H1 (cell line): ENCODE data around the gene PIP5K1C. TPM values are rescaled to one million over a fixed set of nuclear protein-coding genes. Genes with fewer than 3 reads are reported as not detected.

ENCODE experiments used
- CTCF ChIA-PET: fragments of 300-600 bp; sonication (Branson Sonifier 250); formaldehyde crosslinking; loops from one replicate; lab custom pipeline; 2021; ENCODE audit not compliant: partially characterized antibody; lab: Charles Lee
- POLR2A ChIA-PET: fragments of 300-600 bp; sonication (Branson Sonifier 250); formaldehyde crosslinking; loops from one replicate; lab custom pipeline; 2021; ENCODE audit warnings: inconsistent platforms; ENCODE audit not compliant: partially characterized antibody; lab: Charles Lee
- DNase-seq, 2 experiments: peaks; one replicate each; pipeline versions ENCODE4 v3.0.0 to v3.0.0-alpha.2; 2010 to 2022; ENCODE audit warnings: low spot score in 2 of 2, low read depth in 1 of 2, mixed read lengths in 1 of 2
- FAIRE-seq: peaks from 2 replicates; lab custom pipeline; 2011; peaks lifted over from hg19 to GRCh38; lab: Jason Lieb, UNC
- H2AFZ ChIP-seq: 2 replicates; pipeline ENCODE4 v1.8.1; 2012; ENCODE audit warnings: low read length, inconsistent platforms
- H2AK5ac ChIP-seq: 2 replicates; pipeline ENCODE4 v1.6.1; 2013; ENCODE audit warnings: low read depth, low read length
- H2BK120ac ChIP-seq: replicated peaks from 2 replicates; pipeline ENCODE3; 2013; ENCODE audit warnings: low read depth, low read length, inconsistent platforms
- H2BK12ac ChIP-seq: 2 replicates; pipeline ENCODE4 v1.6.1; 2013; ENCODE audit warnings: low read depth, low read length
- H2BK15ac ChIP-seq: 2 replicates; pipeline ENCODE4 v1.6.1; 2013; ENCODE audit warnings: low read length
- H2BK20ac ChIP-seq: 2 replicates; pipeline ENCODE4 v1.6.1; 2013; ENCODE audit warnings: low read length
- H2BK5ac ChIP-seq: 2 replicates; pipeline ENCODE4 v1.6.1; 2013; ENCODE audit warnings: low read depth, low read length
- H3K14ac ChIP-seq: 2 replicates; pipeline ENCODE4 v1.6.1; 2013; ENCODE audit warnings: inconsistent platforms; ENCODE audit not compliant: insufficient read length
- H3K18ac ChIP-seq: 2 replicates; pipeline ENCODE4 v1.6.1; 2013; ENCODE audit warnings: low read length; ENCODE audit errors: extremely low read depth
- H3K23ac ChIP-seq: 2 replicates; pipeline ENCODE4 v1.6.1; 2013; ENCODE audit warnings: inconsistent platforms; ENCODE audit not compliant: insufficient read length
- H3K23me2 ChIP-seq: 2 replicates; pipeline ENCODE4 v1.6.1; 2013; ENCODE audit warnings: low read depth, low read length
- H3K27ac ChIP-seq: 2 replicates; pipeline ENCODE4 v1.6.1; 2011; ENCODE audit warnings: low read depth, low read length, inconsistent platforms
- H3K27me3 ChIP-seq, 4 experiments: replicated peaks in 1 of 4; 1 replicate in 1 of 4; 2 replicates in 3 of 4; pipeline versions ENCODE4 v1.6.1 to v1.8.1; 2011 to 2013; ENCODE audit warnings: low read length in 3 of 4, mild to moderate bottlenecking in 3 of 4, inconsistent platforms in 2 of 4, mixed read lengths in 2 of 4, moderate library complexity in 1 of 4; ENCODE audit not compliant: control insufficient read depth in 3 of 4, insufficient read depth in 3 of 4; ENCODE audit errors: extremely low read depth in 1 of 4
- H3K36me3 ChIP-seq, 4 experiments: 2 replicates each; pipeline versions ENCODE4 v1.6.1 to v1.8.1; 2011 to 2013; ENCODE audit warnings: mild to moderate bottlenecking in 4 of 4, low read length in 3 of 4, moderate library complexity in 2 of 4, control low read depth in 1 of 4, inconsistent platforms in 1 of 4; ENCODE audit not compliant: insufficient read depth in 4 of 4, control insufficient read depth in 2 of 4
- H3K4ac ChIP-seq: replicated peaks from 2 replicates; pipeline ENCODE3; 2013; ENCODE audit warnings: low read length, low read depth, mixed read lengths, inconsistent platforms; ENCODE audit not compliant: insufficient read length
- H3K4me1 ChIP-seq, 4 experiments: replicated peaks in 1 of 4; 1 replicate in 1 of 4; 2 replicates in 3 of 4; pipeline versions ENCODE4 v1.6.1 to v1.8.1; 2011 to 2013; ENCODE audit warnings: low read length in 3 of 4, inconsistent platforms in 2 of 4, mixed read lengths in 1 of 4; ENCODE audit not compliant: insufficient read depth in 4 of 4, control insufficient read depth in 3 of 4
- H3K4me2 ChIP-seq, 2 experiments: 2 replicates each; pipeline versions ENCODE4 v1.6.1 to v1.8.1; 2011 to 2013; ENCODE audit warnings: low read depth in 2 of 2, low read length in 2 of 2, control low read depth in 1 of 2, inconsistent platforms in 1 of 2, mild to moderate bottlenecking in 1 of 2; ENCODE audit not compliant: insufficient read depth in 1 of 2
- H3K4me3 ChIP-seq, 4 experiments: fragments of 200-600, 300-600 bp in 1 of 4; sonication (generic), shearing (Covaris generic), sonication (Bioruptor Twin) in 1 of 4; 2 replicates each; pipeline versions ENCODE4 v1.5.1 to v1.8.1; 2011 to 2016; ENCODE audit warnings: low read length in 4 of 4, low read depth in 3 of 4, control low read depth in 2 of 4, inconsistent platforms in 2 of 4, mild to moderate bottlenecking in 2 of 4, mixed read lengths in 1 of 4, moderate library complexity in 1 of 4; ENCODE audit not compliant: insufficient read depth in 2 of 4; ENCODE audit errors: extremely low read depth in 1 of 4
- H3K56ac ChIP-seq: replicated peaks from 2 replicates; pipeline ENCODE3; 2013; ENCODE audit warnings: low read depth, mild to moderate bottlenecking, mixed read lengths, low read length, inconsistent platforms; ENCODE audit not compliant: insufficient read length
- H3K79me1 ChIP-seq: 2 replicates; pipeline ENCODE4 v1.6.1; 2013; ENCODE audit warnings: low read depth, low read length, control low read depth
- H3K79me2 ChIP-seq, 2 experiments: 2 replicates each; pipeline versions ENCODE4 v1.6.1 to v1.8.1; 2012 to 2013; ENCODE audit warnings: low read length in 2 of 2, mild to moderate bottlenecking in 2 of 2, inconsistent platforms in 1 of 2; ENCODE audit not compliant: insufficient read depth in 2 of 2, control insufficient read depth in 1 of 2
- H3K9ac ChIP-seq, 4 experiments: replicated peaks in 1 of 4; 1 replicate in 1 of 4; 2 replicates in 3 of 4; pipeline versions ENCODE4 v1.6.1 to v1.8.1; 2011 to 2013; ENCODE audit warnings: low read depth in 3 of 4, low read length in 3 of 4, control low read depth in 2 of 4, mild to moderate bottlenecking in 2 of 4, moderate library complexity in 2 of 4, inconsistent platforms in 1 of 4; ENCODE audit errors: extremely low read depth in 1 of 4
- H3K9me3 ChIP-seq, 2 experiments: 2 replicates each; pipeline versions ENCODE4 v1.6.1 to v1.8.1; 2012 to 2013; ENCODE audit warnings: mild to moderate bottlenecking in 2 of 2, moderate library complexity in 2 of 2, control low read depth in 1 of 2, inconsistent platforms in 1 of 2, low read depth in 1 of 2, low read length in 1 of 2, mixed read lengths in 1 of 2; ENCODE audit not compliant: insufficient read depth in 2 of 2
- H4K20me1 ChIP-seq, 2 experiments: replicated peaks in 1 of 2; 2 replicates each; pipeline versions ENCODE3 to v1.8.1; 2011 to 2013; ENCODE audit warnings: inconsistent platforms in 2 of 2, low read length in 2 of 2, mild to moderate bottlenecking in 1 of 2; ENCODE audit not compliant: insufficient read depth in 2 of 2, control insufficient read depth in 1 of 2
- H4K5ac ChIP-seq: 2 replicates; pipeline ENCODE4 v1.6.1; 2013; ENCODE audit warnings: low read length, low read depth, mixed read lengths, inconsistent platforms; ENCODE audit not compliant: insufficient read length
- H4K8ac ChIP-seq: 2 replicates; pipeline ENCODE4 v1.8.0; 2013; ENCODE audit warnings: mild to moderate bottlenecking, moderate library complexity, low read length, inconsistent platforms; ENCODE audit not compliant: insufficient read depth; ENCODE audit errors: extremely low read depth
- H4K91ac ChIP-seq: replicated peaks from 2 replicates; pipeline ENCODE3; 2013; ENCODE audit warnings: low read length, mixed read lengths, inconsistent platforms; ENCODE audit not compliant: insufficient read length
- KDM1A ChIP-seq: fragments of 200-600, 300-600 bp; sonication (generic); IDR thresholded peaks from 2 replicates; pipeline ENCODE4 v1.7.1; 2016; ENCODE audit warnings: mild to moderate bottlenecking, low read length, borderline replicate concordance
- TEAD4 ChIP-seq: IDR thresholded peaks from 2 replicates; pipeline ENCODE4 v1.6.1; 2012; ENCODE audit warnings: low read depth, low read length, inconsistent platforms, mixed read lengths
- WGBS, 2 experiments: shearing (Covaris generic) in 1 of 2; methylation state at CpG; one replicate each; pipeline versions ENCODE4 v1.1.6 to v1.1.7; 2013 to 2015; ENCODE audit warnings: low lambda C conversion rate in 2 of 2, mixed read lengths in 2 of 2, inconsistent platforms in 1 of 2, low coverage in 1 of 2, missing lambda C conversion rate in 1 of 2; ENCODE audit not compliant: insufficient replicate concordance in 2 of 2, insufficient coverage in 1 of 2, insufficient read length in 1 of 2; ENCODE audit errors: extremely low coverage in 1 of 2, missing lambda C conversion rate in 1 of 2; 5-methylcytosine and 5-hydroxymethylcytosine counted together
- polyA plus RNA-seq, 7 experiments: library from polyadenylated mRNA; depleted of rRNA in 3 of 7; stranded (reverse) in 5 of 7; unstranded in 2 of 7; fragments of >200 nt in 5 of 7; fragments of 200-250 nt in 2 of 7; gene quantifications; 1 replicate in 5 of 7; 2 replicates in 1 of 7; 4 replicates in 1 of 7; pipeline versions ENCODE4 v1.2.1 to v1.2.3, GENCODE V29; 2011 to 2013; ENCODE audit warnings: missing spikeins in 2 of 7, mixed read lengths in 2 of 7
- total RNA-seq: library from RNA; stranded (reverse); fragmentation: NEBNext Ultra II Directional; extraction: Animal tissue kit (Norgen Biotek cat#: 25700); gene quantifications from 2 replicates; pipeline ENCODE4 v1.2.1, GENCODE V29; 2021

Gene PIP5K1C
- total and polyA plus RNA-seq, 2 of the 8 experiments (the other 6 are each of a cell fraction or from before 2014, with no cell fraction given) = 10.6 to 32.9 TPM

DNA sequence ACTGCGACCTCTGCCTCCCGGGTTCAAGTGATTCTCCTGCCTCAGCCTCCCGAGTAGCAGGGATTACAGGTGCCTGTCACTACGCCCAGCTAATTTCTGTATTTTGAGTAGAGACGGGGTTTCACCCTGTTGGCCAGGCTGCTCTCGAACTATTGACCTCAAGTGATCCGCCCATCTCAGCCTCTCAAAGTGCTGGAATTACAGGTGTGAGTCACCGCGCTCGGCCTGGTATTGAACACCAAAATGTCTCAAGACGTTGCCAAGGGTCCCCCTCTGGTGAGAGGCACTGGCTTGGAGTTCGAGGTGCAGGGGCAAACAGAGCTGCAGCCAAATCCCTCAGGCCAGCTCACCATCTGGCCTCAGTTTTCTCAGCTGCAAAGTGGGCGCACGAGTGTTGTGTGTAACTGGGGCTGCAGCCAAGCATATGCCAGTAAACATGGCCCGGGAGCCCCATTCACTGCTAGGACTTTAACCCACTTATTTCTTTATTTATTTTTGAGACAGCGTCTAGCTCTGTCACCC, 15.9 kb upstream of the PIP5K1C start:
- 89% methylated on average over 16 of the region's 16 CpGs; no CpG with 5 or more reads in 1 of the 2 experiments for WGBS, 2 experiments
- CTCF ChIA-PET = interaction anchor here (0.6 to 5.8 kb wide), 10 partner anchors 9 to 423 kb away, joined by 3 to 66 read pairs (median 4); partner anchors contain the start of genes GIPC3 and TJP3

More for the DNA sequence above, 15.9 kb upstream of the PIP5K1C start:
- no peaks in the 10 kb centered on the region for H3K36me3 ChIP-seq
- no peak overlapping the region for H3K14ac ChIP-seq
- H2BK15ac ChIP-seq = no peak overlapping the region
- H2BK5ac ChIP-seq = no peak overlapping the region
- H3K23me2 ChIP-seq = no peaks in the 10 kb centered on the region
- H3K9me3 ChIP-seq = no peaks in the 10 kb centered on the region
- H3K79me1 ChIP-seq = no peaks in the 10 kb centered on the region
- H4K91ac ChIP-seq = no peak overlapping the region
- H2AFZ ChIP-seq = no peak overlapping the region
- no peak overlapping the region for H4K8ac ChIP-seq
- no peak overlapping the region for H2BK12ac ChIP-seq
- H3K23ac ChIP-seq = no peak overlapping the region
- no peaks in the 10 kb centered on the region for H4K20me1 ChIP-seq
- no peak overlapping the region for H3K27ac ChIP-seq
- no peak overlapping the region for H3K56ac ChIP-seq
- POLR2A ChIA-PET = no interaction called here
- no peak overlapping the region for H2BK20ac ChIP-seq
- H3K79me2 ChIP-seq = no peaks in the 10 kb centered on the region
- FAIRE-seq (no peak), DNase-seq (no peak)
- no peak overlapping the region for H2AK5ac ChIP-seq
- H2BK120ac ChIP-seq = no peak overlapping the region
- no peaks in the 10 kb centered on the region for H3K27me3 ChIP-seq
- peaks cover 0 to 4% (median 1%) of the 10 kb centered on the region in 4 experiments; a peak in 3 of 7 replicates for H3K4me1 ChIP-seq
- H3K4me2 ChIP-seq = no peak overlapping the region
- H3K4me3 ChIP-seq = no peak overlapping the region
- no peak overlapping the region for H3K9ac ChIP-seq
- H4K5ac ChIP-seq = no peak overlapping the region
- no peak overlapping the region for H3K4ac ChIP-seq
- H3K18ac ChIP-seq = no peak overlapping the region
- TF ChIP-seq KDM1A = peak; percentile 25; the same call in 1 of the 2 replicates
- TF ChIP-seq TEAD4 = no peak
